Measurements from ENCODE around the gene ZDHHC22.

ZDHHC22 gene

DNA sequence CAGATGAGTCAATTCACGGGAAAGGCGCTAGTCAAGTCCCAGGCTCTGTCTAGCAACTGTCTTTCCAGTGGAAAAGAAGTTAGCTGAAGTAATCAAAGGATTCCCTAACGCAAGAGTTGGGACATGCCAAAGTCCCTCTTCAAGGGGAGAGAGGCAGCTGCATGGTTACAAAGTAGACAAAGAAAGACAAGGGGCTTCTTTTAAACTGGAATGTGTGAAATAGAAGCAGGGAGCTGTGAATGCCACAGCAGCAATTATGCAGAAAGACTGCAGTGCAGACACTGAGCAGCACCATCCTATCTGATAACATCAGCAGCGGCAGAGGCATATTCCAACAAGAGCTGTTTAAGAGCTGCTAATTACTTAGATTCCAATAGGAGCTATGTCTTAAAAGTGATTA is 56.1 kb downstream of the ZDHHC22 start:
- no peak for DNase-seq

DNA sequence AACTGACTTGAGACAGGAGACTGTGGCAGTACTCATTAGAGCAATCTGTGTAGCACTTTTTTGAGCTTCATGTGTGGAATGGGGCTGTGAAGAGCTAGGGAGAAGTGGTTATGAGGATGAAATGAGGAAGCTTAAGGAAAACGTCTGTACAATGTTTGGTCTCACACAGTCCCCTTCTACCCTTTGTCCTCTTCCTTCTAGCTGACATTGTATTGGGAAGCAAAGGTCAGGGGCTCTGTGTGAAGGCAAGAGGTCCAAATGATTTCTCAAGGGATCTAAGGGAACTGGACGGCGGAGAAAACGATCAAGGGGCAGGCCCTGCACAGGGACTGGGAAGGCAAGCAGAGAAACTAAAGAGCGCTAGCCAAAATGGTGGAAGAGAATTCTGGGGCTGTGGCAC is 56.6 kb downstream of the ZDHHC22 start:
- no peak for DNase-seq

DNA sequence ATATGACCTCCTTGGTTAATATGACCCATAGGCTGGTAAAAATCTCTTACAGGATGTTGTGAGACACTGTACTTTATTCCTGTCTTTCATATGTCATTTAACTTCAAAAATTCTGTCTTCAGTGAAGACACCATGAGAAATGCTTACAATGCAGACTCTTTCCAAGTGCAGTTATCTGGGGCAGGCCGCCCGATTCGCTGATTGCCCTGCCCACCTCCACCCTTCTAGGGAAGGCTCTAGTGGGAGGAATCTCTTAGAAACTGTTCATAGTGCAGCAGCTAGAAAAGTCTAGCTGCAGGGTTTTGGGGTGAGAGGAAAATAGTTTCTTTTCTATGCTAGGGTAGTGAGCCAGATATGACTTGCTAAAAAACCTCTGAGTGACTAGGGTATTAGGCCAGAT is 58.5 kb downstream of the ZDHHC22 start:
- peak in 1 of 51 donors; percentile 24 for DNase-seq

DNA sequence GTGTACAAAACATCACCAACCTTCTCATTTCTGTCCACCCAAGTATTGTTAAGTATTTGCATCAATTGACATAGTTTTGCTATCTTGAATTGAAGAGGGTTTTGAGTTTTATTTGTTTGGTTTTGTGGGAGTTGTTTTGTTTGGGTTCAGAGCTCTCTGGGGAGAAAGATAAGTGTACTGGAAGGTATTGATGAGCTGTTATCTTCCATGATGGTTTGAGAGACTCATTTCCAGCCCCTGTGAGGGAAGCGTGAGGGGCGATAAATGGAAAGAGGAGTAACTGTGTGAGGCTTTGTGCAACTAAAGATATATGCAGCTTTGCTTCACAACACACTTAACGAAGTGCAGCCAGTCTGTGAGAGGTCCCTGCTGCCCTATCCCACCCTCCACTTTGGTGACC is 59.2 kb downstream of the ZDHHC22 start:
- DNase-seq = no peak
